ENCODE results near the gene PLA2G4D. TPM values are rescaled to one million over a fixed set of nuclear protein-coding genes. Genes with fewer than 3 reads are reported as not detected.

The PLA2G4D gene
- total and polyA plus RNA-seq, 2 experiments from 2014 or later, result 0.07 to 0.15 TPM

DNA sequence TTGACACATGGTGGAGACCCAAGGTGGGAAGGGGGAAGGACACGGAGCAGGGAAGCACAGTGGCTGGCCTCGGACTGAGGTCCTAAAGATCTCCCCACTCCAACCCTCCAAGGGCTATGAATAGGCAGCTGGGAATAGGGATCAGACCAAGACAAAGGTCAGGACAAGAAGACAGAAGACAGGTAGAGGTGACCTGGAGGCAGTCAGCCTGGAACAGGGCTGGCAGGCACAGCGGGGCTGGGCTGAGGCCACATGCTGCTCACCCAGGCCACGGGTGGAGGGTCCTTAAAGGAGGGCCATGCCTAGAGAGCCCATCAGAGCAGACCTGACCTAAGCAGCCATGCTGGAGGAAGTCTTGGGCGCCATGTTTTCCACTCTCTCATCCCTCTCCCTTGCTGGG is 2.7 kb upstream of the PLA2G4D start (continued):
- TF ChIP-seq ZNF462 (CRISPR knock-in tag; IDR thresholded peaks at IDR 0.05) (no peak), CREB1 (CRISPR knock-in tag; IDR thresholded peaks at IDR 0.05; ENCODE audit: low read depth) (no peak), JUNB (IDR thresholded peaks at IDR 0.05; ENCODE audit: unreplicated experiment) (no peak), POLR2AphosphoS5 (IDR thresholded peaks at IDR 0.05; ENCODE audit: low read depth) (no peak), ZNF114 (CRISPR knock-in tag; IDR thresholded peaks at IDR 0.05) (no peak), EZH2phosphoT487 (IDR thresholded peaks at IDR 0.05; ENCODE audit: unreplicated experiment) (no peak), REST (IDR thresholded peaks at IDR 0.05; ENCODE audit: unreplicated experiment) (no peak), NANOG (IDR thresholded peaks at IDR 0.05; ENCODE audit: borderline replicate concordance) (no peak), ZNF331 (CRISPR knock-in tag; IDR thresholded peaks at IDR 0.05; ENCODE audit: low read depth) (no peak), EZH2 (IDR thresholded peaks at IDR 0.05; ENCODE audit: low read depth, unreplicated experiment) (no peak), ETS1 (IDR thresholded peaks at IDR 0.05) (no peak)
